NOMO-1 treated with DMSO at 0.1 percent for 48 hours (cell line): ENCODE measurements around the gene ZNF429.
"Not testable (repeated sequence)": the region's sequence is repeated elsewhere in the genome, so short reads cannot be mapped to it uniquely, and the experiment has no call there.

ENCODE experiments used
- DNase-seq: peaks from one replicate; lab custom pipeline; 2025; ENCODE audit not compliant: unreplicated experiment; lab: John Stamatoyannopoulos, UW

The ZNF429 gene

DNA sequence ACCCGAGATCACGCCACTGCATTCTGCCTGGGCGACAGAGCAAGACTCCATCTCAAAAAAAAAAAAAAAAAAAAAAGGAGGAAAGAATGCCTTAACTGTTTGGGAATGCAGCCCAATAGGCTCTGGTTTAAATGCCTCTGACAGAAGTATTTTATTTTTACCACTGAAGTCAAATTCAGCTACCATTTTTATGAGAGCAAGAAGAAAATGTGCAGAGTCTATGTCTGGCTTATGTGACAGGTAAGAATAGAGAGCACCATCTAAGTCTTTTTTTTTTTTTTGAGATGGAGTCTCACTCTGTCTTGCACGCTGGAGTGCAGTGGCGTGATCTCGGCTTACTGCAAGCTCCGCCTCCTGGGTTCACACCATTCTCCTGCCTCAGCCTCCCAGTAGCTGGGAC, 7.2 kb downstream of the ZNF429 start:
- not testable (repeated sequence) for DNase-seq

DNA sequence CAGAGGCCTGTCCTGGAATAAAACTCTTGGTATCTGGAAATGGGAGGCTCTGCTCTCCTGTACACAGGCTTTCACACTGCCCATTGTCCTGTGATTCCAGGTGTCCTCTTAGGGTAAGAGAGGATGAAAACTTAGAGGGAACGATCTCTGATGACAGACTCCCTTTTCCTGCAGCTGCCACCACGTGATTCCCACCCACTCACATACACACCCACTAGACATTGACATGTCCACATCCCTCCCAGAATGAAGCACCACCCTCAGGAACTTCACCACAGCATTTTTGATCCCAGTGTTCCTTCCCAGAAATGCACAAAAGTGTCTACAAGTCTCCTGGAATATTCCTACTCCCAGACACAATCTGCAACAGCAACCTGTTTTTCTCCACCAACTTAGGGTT, 8.2 kb downstream of the ZNF429 start:
- no peak for DNase-seq

DNA sequence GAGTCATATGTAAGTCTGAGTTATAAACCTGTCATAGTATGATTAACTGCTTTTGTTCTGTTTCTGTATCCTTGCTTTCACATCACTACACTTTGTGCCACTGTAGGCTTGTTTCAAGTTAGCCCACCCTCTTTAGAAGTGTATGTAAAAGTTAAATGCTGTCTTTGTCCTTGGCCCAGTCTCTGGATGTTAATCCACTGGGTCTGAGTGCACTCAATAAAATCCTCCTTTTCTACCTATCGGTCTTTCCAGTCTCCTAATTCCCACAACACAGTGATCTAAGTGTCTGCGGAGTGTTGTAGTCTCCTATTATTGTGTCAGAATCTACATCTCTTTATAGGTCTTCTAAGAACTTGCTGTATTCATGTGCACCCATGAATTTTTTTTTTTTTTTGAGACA, 14.1 kb downstream of the ZNF429 start:
- no peak for DNase-seq

DNA sequence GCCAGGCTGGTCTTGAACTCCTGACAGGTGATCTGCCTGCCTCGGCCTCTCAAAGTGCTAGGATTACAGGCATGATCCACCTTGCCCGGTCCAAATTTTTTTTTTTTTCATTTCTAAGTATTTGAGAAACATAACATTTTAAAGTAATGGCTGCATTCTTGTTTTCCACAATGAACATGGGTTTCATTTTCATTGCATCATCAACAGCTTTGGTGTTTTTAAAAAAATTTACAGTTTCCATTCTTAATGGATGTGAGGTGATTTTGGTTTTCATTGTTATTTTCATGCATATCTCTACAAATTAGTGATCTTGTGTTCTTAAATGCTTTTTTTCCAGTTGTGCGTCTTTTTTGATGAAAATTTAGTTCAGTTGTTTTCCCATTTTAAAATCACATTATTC, 27.5 kb downstream of the ZNF429 start:
- no peak for DNase-seq

DNA sequence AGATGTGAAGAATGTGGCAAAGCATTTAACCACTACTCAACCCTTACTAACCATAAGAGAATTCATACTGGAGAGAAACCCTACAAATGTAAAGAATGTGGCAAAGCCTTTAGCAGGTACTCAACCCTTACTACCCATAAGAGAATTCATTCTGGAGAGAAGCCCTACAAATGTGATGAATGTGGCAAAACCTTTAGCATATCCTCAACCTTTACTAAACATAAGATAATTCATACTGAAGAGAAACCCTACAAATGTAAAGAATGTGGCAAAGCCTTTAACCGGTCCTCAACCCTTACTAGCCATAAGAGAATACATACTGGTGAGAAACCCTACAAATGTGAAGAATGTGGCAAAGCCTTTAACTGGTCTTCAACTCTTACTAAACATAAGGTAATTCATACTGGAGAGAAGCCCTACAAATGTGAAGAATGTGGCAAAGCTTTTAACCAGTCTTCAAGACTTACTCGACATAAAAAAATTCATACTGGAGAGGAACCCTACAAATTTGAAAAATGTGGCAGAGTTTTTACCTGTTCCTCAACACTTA, 31.4 kb downstream of the ZNF429 start:
- DNase-seq = not testable (repeated sequence)

DNA sequence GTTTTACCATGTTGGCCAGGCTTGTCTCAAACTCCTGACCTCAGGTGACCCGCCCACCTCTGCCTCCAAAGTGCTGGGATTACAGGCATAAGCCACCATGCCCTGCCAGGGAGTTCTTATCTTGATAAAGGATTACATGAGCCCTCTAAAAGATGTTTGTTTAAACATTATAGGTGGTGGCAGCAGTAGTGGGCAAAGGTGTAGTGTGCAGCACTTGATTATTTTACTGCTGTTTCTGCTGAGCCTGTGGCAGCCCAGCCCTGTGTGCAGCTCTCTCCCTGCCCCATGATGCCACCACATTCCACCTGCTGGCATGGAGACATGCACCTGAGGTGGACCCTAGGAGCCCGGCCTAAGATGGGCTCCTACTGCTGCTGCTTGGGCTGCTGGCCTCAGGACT, 54.0 kb downstream of the ZNF429 start:
- no peak for DNase-seq

DNA sequence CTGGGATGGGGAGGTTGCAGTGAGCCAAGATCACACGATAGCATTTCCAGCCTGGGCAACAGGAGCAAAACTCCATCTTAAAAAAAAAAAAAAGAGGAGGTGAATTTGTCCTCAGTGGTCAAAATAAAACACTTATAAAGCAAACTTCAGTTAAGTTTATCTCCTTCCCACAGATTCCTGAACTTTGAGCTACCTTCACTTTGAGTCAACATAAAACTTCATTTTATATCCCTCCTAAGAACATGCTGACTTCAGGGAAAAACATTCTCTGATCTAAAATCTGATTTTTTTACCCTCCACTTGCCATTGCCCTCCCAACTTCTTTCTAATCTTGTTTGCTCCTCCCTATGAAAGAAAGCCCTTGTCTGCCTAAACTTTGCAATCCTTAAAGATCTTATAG, 59.0 kb downstream of the ZNF429 start:
- DNase-seq = no peak

DNA sequence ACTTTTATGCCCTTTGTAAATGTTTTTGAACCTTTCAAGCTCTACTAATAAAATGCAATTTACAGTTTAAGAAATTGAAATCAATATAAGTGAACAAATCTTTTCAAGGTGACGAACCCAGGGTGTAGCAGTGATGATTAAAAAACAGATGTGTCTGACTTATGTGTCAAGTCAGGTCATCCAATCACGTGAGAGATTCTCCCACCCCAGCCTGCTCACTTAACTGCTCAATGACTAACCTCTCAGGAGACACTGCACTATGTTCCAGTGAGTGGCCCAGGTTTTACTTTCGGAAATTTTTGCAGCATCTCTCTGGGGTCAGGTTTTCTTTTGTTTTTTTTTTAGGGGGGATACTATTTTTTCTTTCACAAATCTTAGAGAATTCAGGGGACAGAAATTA, 60.7 kb downstream of the ZNF429 start:
- no peak for DNase-seq

DNA sequence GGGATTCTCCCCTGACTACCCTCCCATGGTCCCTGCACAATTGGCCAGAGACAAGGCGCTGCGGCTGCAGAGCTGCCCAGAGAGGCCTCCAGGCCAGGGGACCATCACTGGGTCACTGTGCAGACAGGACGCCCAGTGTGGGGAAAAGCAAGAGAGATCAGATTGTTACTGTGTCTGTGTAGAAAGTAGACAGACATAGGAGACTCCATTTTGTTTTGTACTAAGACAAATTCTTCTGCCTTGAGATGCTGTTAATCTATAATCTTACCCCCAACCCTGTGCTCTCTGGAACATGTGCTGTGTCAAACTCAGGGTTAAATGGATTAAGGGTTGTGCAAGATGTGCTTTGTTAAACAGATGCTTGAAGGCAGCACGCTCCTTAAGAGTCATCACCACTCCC, 62.4 kb downstream of the ZNF429 start:
- DNase-seq = not testable (repeated sequence)

DNA sequence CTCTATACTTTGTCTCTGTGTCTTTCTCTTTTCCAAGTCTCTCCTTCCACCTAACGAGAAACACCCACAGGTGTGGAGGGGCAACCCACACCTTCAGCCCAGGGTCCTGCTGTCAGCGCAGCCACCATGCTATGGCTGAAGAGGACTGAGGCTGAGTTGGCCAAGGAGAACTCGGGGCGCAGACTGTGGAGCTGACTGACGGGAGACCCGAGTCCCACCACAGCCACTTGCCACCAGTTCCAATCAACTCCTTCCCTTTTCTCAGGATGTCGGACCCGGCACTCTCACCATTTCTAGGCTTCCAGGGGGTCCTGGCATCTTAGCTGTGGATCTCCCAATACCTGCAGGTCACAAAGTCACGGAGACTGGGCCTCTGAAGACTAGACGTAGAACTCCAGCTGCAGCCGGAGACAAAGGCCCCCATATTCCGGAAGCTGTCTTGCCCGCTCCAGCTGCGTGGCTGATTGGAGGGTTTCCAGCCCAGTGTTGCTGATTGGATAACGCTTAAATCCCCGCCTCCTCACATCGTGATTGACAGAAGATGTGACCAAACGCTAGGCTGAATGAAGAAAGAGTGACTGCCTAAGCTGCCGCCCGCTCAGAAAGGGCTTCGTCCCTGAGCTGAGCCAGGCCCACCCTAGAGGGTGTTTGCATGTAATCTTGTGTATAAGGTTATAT, 63.6 kb downstream of the ZNF429 start:
- no peak for DNase-seq

DNA sequence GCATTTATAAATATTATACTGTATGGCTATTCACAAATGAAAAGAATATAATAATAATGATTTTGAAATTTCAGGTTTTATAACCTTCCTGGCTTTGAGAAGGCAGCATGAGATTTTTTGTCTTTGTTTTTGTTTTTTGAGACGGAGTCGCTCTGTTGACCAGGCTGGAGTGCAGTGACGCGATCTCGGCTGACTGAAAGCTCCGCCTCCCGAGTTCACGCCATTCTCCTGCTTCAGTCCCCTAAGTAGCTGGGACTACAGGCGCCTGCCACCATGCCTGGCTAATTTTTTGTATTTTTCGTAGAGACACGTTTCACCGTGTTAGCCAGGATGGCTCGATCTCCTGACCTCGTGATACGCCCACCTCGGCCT, 64.1 kb downstream of the ZNF429 start:
- DNase-seq = no peak

DNA sequence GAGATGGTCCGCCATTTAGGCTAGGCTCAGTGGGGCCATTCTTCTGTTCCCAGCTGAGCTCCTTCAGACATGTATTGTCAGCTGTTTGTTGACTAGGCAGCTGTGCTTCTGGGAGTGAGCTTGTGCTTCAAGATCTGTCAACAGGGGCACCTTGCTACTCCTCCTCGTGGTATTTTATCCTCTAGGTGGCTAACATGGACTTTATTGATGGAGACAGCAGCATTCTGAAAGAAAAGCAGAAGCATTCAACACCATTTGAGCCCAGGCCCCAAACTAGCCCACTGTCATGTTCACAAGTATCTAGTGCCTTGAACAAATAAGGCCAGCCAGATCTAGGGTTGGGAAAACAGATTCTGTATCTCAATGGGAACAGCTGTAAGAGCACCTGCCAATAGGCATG, 65.9 kb downstream of the ZNF429 start:
- no peak for DNase-seq

DNA sequence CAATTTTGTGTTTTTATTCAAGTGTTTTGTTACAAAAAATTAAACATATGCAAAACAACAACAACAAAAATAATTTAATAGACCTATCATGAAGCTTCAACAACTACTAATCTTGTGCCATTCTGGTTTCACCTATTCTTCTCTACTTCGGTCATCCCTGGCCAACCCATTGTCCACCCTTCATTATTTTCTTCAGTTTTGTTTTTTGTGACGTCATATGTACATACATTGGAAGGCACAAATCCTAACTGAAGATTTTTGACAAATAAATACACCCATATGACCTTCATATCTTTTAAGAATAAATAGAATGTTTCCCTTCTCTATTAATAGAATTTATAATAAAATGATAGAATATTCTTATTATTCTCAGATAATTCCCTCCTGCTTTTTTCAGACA, 69.2 kb downstream of the ZNF429 start:
- DNase-seq = no peak

DNA sequence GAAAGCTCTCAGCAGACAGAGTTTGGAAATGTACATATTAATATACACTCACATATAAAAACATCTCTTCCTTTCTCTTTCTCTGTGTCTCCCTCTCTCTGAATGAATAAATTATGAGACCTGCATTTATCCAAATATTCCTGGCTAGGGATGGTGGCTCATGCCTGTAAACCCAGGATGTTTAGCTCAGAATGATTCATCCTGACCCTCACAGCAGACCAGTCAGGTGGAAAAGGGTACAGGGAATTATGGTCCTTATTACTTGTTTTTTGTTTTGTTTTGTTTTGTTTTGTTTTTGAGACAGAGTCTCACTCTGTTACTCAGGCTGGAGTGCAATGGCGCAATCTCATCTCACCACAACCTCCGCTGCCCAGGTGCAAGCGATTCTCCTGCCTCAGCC, 71.1 kb downstream of the ZNF429 start:
- DNase-seq = no peak

DNA sequence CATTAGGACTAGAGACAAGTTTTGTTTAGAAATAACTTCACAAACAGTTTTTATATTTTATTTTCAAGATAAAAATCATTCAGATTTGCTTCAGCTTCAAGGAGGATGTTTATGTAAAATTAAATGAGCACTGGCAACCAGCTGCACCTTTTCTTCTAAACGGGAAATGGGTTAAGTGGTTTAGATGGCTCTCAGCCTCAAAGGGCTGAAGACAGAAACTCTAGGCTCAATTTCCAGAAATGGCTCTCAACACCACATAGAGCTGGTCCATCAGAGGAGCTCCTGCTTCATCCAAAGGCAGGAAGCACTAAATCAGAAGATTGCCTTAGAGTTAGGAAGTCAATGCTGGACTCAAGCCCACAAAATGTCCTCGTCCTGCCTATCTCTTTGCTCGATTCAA, 74.7 kb downstream of the ZNF429 start:
- DNase-seq = no peak

DNA sequence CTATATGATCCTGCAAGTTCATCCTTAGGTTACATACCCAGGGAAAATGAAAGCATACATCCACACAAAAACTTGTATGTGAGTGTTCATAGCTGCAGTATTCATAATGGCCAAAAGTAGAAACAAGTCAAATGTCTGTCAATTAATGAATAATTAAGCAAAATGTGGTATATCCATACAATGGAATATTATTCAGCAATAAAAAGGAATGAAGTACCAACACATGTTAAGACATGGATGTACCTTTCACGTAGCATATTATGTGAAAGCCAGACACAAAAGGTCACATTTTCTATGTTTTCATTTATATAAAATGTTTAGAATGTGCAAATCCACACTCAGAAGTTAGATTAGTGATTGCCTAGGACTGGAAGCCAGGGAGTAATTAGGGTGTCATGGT, 75.4 kb downstream of the ZNF429 start:
- no peak for DNase-seq

DNA sequence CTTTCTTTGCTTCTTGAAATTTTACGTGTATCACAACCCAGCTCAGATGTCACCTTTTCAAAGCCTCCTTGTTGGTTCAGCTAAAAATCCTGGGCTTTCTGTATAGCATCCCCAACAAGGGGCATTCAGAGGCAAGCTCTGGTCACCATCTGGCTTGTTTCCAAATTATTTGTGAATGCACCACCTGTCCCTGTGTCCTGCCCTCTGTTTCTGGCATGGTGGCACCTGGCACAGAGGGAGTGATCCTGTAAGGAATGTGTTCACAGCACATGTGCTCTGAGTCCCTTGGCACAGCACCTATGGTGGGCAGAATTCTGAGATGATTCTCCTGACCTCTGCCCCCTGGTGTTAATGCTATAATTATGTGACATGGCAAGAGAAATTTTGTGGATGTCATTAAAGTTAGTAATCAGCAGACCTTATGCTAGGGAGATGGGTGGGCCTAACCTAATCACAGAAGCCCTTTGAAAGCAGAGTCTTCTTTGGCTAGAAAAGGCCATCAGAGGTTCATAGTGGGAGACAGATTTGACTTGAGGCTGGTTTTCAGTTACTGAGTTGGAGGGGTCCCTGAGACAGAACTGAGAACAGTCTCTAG, 76.3 kb downstream of the ZNF429 start:
- DNase-seq = no peak

DNA sequence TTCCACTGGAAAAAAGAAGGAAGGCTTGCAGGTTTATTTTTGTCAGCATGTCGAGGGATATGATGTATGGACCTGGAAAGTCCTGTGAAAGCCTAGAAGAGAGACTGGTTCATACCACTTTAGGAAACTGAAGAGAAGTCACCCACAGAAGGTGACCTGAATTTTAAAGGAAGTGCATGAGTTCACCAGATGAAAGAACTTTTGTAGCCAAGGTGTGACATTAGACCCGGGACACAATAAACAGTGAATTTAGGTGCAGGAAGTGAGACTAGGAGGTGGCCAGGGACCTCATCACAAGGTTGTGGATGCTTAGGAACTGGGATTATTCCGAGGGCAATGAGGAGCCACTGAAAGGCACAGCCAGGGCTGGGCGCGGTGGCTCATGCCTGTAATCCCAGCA, 79.1 kb downstream of the ZNF429 start:
- no peak for DNase-seq

DNA sequence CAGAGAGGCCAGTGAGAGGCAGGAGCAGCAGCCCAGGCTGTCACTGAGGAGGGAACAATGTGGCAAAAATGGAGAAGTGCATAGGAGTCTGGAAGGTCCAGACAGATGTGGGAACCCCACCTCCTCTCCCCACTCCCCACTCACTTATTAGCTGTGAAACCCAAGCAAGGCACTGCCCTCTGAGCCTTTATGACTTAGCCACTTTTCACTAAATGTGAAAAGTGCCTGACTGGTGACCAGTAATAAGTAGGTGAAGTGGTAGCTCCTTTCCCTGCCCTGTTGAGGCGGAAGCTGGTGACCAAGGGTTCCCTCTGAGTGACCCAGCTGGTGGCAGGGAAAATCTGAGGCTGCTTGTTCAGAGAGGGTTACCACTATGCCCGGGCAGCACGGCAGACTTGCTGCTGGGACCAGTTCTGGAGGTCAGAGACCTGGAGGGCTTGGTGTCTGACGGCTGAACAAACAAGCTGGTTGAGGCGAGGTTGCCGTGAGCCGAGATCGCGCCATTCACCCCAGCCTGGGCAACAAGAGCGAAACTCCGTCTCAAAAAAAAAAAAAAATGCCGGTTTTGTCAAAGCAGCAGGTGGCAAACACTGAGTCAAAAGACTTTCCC, 80.0 kb downstream of the ZNF429 start:
- DNase-seq = no peak

DNA sequence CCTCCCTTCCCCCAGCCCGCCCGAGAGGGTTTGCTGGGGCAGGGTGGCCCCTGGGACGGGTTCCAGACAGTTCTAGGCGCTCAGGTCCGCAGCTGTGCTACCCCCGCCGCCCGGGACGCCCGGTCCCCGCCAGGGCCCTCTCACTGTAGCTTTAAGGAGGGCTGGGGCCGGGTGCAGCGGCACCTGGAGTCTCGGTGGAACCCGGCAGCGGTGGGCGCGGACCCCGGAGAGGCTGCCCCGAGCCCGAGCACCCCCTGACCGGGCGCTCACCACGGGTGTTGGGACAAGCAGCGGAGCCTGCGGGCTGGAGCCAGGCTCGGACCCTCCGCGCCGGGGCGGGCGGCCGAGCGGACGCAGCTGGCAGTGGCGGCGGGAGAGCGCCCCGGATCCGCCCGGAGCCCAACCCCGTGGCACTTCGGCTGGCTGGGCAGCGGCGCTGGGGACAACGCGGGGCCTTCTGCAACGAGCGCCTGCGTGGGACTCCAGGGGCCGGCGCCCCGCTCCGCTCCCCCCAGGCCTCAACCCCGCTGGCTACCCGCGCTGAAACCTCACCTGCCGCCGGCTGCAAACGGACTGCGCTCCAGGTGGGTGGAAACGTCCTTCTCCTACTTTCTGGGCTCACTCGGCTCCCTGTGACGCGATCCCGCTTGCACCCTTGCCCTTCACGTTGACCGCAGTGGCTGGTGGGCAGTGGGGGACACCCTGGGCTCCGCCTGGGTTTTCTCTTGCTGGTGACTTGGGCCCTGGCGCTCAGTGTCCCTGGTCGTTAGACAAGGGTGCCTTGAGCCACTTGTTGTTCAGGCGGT, 81.1 kb downstream of the ZNF429 start:
- DNase-seq = no peak

DNA sequence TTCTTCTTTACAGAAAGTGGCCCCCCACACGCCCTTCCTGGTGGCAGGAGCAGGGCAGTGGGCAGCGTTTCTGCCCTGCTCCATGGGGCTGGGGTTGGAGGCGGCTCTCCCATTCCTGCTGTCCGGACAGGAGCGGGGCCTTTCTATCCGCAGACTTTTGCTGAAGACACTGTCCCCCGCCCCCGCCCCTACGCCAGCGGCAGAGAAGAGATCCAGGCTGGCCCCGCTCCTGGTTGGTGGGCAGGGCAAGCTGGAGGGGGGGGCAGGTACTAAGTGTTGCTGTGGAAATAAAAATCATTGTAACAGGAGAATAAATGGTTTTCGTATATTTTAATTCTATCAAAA, 81.7 kb downstream of the ZNF429 start:
- no peak for DNase-seq

DNA sequence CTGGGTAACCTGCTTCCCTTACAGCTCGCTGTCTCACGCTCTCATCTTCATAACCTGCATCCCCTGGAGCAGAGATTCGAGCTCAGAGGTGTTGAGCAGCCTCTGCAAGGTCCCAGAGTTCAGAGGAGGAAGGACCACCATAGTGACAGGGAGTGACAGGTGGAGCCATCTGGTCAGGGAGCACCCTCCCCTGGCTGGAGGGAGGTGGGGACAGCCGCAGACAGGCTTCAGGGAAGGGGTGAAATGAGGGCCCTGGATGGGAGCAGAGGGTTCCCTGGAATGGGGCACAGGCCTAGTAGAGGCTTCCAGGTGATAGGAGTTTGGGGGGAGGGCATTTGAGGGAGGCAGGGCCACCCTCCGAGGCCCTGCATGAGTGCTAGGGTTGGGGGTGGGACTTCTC, 82.1 kb downstream of the ZNF429 start:
- DNase-seq = no peak
